KBM-7 (cell line): ENCODE measurements around the gene PARP1.
"Not testable (repeated sequence)": the region's sequence is repeated elsewhere in the genome, so short reads cannot be mapped to it uniquely, and the experiment has no call there.

Experiments used
- DNase-seq: peaks from one replicate; pipeline ENCODE4 v3.0.0-alpha.2; 2015
- in situ Hi-C: fragments of 300-500 bp; cut with MboI; formaldehyde crosslinking; loops from 2 replicates; pipeline ENCODE4 v1.14.3; 2020; ENCODE audit warnings: low sequenced_read_pairs, low pct_unique_long_range_greater_than_20kb, mixed read lengths

The PARP1 gene

DNA sequence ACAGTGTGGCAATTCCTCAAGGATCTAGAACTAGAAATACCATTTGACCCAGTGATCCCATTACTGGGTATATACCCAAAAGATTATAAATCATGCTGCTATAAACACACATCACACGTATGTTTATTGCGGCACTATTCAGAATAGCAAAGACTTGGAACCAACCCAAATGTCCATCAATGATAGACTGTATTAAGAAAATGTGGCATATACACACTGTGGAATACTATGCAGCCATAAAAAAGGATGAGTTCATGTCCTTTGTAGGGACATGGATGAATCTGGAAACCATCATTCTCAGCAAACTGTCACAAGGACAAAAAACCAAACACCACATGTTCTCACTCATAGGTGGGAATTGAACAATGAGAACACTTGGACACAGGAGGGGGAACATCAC, 24.0 kb upstream of the PARP1 start:
- in situ Hi-C loops, DNase-seq: not testable (repeated sequence)

GRCh38 chr1:226429858-226430715, 22.2 kb upstream of the PARP1 start:
- in situ Hi-C loops: no loop called here

GRCh38 chr1:226428791-226429461, 21.0 kb upstream of the PARP1 start:
- peak; percentile 64 for DNase-seq
- in situ Hi-C loops: no loop called here

More at GRCh38 chr1:226429858-226430715, 22.2 kb upstream of the PARP1 start:
- DNase-seq: no peak

- DNase-seq: no peak
- in situ Hi-C loops: no loop called here
Measured at GRCh38 chr1:226428348-226428747, 20.5 kb upstream of the PARP1 start.

DNA sequence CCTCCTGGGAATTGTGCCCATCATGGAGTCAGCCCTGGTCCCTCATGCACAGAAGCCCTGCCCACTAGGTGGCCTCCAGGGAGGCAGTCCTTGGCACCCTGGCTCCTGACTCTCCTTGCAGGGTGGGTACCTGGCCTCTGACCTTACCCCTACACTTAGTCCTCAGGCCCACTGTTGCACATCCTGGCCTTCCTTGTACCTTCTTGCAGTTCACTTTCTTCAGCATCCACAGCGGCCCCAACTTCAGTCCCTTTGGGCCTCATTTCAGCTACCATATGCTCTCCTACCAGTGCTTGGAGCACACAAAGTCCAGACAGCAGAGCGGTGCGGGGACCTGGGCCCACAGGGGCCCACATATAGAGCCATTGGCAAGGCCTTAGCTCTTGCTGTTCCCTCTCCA, 19.2 kb upstream of the PARP1 start:
- no peak for DNase-seq
- in situ Hi-C loops: no loop called here

DNA sequence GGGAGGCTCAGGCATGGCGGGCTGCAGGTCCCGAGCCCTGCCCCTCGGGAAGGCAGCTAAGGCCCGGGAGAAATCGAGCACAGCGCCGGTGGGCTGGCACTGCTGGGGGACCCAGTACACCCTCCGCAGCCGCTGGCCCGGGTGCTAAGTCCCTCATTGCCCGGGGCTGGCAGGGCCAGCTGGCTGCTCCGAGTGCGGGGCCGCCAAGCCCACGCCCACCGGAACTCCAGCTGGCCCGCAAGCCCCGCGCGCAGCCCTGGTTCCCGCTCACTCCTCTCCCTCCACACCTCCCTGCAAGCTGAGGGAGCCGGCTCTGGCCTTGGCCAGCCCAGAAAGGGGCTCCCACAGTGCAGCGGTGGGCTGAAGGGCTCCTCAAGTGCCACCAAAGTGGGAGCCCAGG, 18.5 kb upstream of the PARP1 start:
- DNase-seq, in situ Hi-C loops: not testable (repeated sequence)

DNA sequence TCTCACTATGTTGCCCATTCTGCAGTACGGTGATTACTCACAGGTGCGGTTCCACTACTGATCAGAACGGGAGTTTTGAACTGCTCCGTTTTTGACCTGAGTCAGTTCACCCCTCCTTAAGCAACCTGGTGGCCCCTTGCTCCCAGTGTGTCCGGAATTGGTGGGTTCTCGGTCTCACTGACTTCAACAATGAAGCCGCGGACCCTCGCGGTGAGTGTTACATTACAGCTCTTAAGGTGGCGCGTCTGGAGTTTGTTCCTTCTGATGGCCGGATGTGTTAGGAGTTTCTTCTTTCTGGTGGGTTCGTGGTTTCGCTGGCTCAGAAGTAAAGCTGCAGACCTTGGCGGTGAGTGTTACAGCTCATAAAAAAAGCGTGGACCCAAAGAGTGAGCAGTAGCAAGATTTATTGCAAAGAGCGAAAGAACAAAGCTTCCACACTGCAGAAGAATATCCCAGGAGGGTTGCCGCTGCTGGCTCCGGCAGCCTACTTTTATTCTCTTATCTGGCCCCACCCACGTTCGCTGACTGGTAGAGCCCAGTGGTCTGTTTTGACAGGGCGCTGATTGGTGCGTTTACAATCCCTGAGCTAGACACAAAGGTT, 17.6 kb upstream of the PARP1 start:
- in situ Hi-C loops: no loop called here

DNA sequence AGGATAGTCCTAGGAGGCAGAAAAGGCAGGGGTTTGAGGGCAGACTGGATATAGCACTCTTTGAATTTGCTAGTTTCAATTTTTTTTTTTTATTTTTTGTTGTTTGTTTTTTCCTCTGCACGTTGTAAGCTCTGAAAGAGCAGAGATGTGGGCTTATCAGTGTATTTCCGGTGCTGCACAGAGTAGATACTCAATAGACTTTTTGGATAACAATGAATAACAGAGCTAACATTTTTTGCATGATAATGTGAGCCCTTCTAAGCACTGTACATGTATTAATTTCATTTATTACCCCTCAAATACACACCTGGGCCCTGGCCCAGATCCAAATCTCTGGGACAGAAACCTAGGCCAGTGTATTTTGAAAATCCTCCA, 17.1 kb upstream of the PARP1 start:
- no peak for DNase-seq
- in situ Hi-C loops: no loop called here

More for the DNA sequence above, 17.6 kb upstream of the PARP1 start:
- no peak for DNase-seq

- peak; percentile 67 for DNase-seq
- in situ Hi-C loops: no loop called here
Measured at GRCh38 chr1:226424221-226425003, 16.5 kb upstream of the PARP1 start.

DNA sequence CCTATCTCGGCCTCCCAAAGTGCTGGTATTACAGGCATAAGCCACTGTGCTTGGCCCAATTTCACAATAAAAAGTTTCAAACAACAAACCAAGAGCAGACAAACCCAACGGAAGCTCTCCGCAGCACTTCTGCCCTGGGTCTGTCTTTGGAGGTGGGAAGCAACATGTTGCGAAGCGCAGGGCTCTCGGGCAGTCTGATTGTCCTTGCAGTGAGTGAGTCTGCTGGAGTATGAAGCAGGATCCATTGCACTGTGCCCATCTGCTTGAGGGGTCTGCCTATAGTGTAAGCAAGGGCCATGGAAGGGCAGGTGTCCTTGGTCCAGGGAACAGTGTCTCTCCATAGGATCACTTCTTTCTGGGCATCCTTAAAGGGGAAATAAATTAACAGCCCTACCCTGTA, 14.6 kb upstream of the PARP1 start:
- in situ Hi-C loops: no loop called here
- no peak for DNase-seq

DNA sequence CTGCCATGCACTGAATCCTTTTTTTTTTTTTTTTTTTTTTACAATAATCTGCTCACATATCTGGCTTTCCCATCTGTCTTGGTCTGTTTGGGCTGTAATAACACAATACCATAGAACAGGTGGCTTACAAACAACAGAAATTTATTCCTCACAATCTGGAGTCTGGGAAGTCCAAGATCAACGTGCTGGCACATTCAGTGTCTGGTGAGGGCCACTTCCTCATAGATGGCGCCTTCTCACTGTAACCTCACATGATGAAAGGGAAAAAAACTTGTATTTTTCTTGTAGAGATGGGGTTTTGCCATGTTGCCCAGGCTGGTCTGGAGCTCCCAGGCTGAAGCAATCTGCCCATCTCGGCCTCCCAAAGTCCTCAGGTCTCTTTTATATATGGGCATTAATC, 13.0 kb upstream of the PARP1 start:
- no peak for DNase-seq
- in situ Hi-C loops: no loop called here

GRCh38 chr1:226420328-226420727, 12.4 kb upstream of the PARP1 start:
- no peak for DNase-seq
- in situ Hi-C loops: no loop called here

- DNase-seq: no peak
- in situ Hi-C loops: no loop called here
Measured at GRCh38 chr1:226419284-226420029, 11.6 kb upstream of the PARP1 start.

DNA sequence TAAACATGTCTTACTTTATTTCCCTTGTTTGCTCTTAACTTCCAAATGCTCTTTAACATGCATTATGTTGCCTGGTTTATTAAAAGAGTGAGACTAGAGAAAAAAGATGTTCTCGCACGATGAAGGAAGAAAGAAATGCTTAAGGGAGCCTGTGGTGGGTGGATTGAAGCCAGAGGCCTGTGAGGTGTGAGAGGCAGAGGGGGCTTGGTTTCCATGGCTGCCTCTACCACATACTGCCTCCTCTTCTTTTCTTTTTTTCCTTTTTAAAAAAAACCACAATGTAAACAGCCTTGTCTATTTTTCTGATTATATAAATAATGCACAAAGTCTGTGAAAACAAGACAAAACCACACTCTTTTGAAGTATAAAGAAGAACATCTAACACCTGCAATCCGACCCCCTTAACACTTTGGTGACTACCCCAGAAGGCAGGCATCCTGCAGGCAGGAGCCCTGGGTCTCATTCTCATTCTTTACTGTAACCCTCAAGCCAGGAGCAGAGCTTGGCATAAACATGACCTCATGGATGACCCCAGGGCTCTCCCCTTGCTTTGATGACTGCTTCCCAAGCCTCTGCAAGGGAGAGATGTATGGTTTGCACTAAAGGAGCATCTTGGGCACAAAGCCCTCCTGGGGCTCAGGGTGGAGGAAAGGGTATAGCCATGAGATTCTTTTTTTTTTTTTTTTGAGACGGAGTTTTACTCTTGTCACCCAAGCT, 10.1 kb upstream of the PARP1 start:
- in situ Hi-C loops: no loop called here
- DNase-seq: no peak

- in situ Hi-C loops: no loop called here
- no peak for DNase-seq
Measured at GRCh38 chr1:226417350-226417749, 9.5 kb upstream of the PARP1 start.

DNA sequence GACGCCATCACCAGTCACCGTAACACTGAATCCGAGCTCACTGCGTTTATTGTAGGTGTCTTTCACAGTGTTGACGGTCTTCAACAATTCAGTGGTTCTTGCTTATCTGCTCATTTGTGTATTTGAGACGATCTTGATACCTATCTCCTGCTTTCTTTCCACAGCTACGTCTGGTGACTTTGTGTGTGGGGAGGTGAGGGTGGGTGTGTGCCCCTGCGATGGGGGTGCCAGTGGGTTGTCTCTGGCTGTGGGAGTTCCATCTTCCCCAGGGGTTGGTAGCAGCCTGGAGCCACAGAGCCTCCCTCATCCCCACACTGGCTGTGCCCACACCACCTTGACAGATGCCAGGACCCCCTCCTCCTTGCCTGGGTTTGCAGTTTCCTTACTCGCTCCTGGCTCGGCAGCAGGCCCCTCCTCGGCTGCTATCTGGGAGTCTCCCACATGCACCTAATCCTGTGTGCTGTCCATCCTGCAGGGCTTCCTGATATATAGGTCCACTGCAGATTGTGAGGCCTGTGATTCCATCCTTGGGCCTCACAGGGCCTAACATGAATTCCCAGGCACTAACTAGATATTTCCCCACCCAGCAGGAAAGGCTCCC, 6.3 kb upstream of the PARP1 start:
- no peak for DNase-seq
- in situ Hi-C loops: no loop called here

GRCh38 chr1:226411619-226412018, 3.7 kb upstream of the PARP1 start:
- no peak for DNase-seq
- in situ Hi-C loops: no loop called here

DNA sequence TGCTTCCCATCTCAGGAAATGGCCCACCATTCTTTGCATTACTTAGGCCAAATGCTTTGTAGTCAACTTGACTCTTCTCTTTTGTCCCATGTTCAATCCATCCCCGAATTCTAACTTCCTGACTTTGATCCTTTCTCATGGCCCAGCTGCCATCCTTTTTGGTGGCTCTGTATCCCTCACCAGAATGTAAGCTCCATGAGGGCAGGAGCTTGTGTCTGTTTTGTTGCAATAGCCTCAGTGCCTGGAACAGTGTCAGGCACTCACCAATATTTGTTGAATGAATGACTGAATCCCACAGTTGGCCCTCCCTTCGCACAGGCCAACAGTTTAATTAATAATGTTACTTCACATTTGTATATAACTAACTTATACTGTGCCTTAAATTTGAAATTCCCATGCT, 3.1 kb upstream of the PARP1 start:
- DNase-seq: no peak
- in situ Hi-C loops: no loop called here
